Caco-2 (cell line): ENCODE data around the gene CAMSAP1. TPM values are rescaled to one million over a fixed set of nuclear protein-coding genes. Genes with fewer than 3 reads are reported as not detected.

ENCODE experiments used
- BruUV-seq: library from RNA; stranded (reverse); fragments of 400-500 nt; replicated peaks from 2 replicates; lab custom pipeline; 2021; lab: Mats Ljungman, UMichigan
- CTCF ChIA-PET: fragments of 300-600 bp; sonication (Branson Sonifier 250); formaldehyde crosslinking; loops from one replicate; lab custom pipeline; 2022; ENCODE audit warnings: antibody characterized with exemption; lab: Charles Lee
- POLR2A ChIA-PET: fragments of 300-600 bp; sonication (Branson Sonifier 250); formaldehyde crosslinking; loops from one replicate; lab custom pipeline; 2022; ENCODE audit warnings: antibody characterized with exemption; lab: Charles Lee
- DNase-seq, 2 experiments: peaks; one replicate each; pipeline versions ENCODE4 v3.0.0 to v3.0.0-alpha.2; 2020 to 2022
- H3K27me3 ChIP-seq: replicated peaks from 2 replicates; pipeline ENCODE4 v1.6.0; 2011; ENCODE audit warnings: low read length; ENCODE audit not compliant: control insufficient read depth, insufficient read depth
- H3K36me3 ChIP-seq: 2 replicates; pipeline ENCODE4 v1.5.1; 2011; ENCODE audit warnings: low read length; ENCODE audit not compliant: control insufficient read depth, insufficient read depth
- H3K4me1 ChIP-seq: fragments of 250-450 bp; sonication (Bioruptor Pico); 2 replicates; pipeline ENCODE4 v1.5.1; 2020; ENCODE audit warnings: mild to moderate bottlenecking
- H3K4me3 ChIP-seq: 2 replicates; pipeline ENCODE4 v1.5.1; 2011; ENCODE audit warnings: low read depth, mild to moderate bottlenecking, control low read depth, low read length
- H3K9me3 ChIP-seq: fragments of 250-450 bp; sonication (Bioruptor Pico); 2 replicates; pipeline ENCODE4 v1.5.1; 2020; ENCODE audit warnings: mild to moderate bottlenecking, moderate library complexity
- H3K27ac Mint-ChIP-seq: one replicate; pipeline ENCODE4 v1.8.0; 2022; ENCODE audit warnings: mixed read lengths; ENCODE audit not compliant: unreplicated experiment
- H3K27me3 Mint-ChIP-seq: one replicate; pipeline ENCODE4 v1.8.0; 2022; ENCODE audit warnings: mixed read lengths; ENCODE audit not compliant: insufficient read depth, unreplicated experiment
- H3K36me3 Mint-ChIP-seq: one replicate; pipeline ENCODE4 v1.8.0; 2022; ENCODE audit warnings: mild to moderate bottlenecking, mixed read lengths; ENCODE audit not compliant: insufficient read depth, unreplicated experiment
- H3K4me1 Mint-ChIP-seq: one replicate; pipeline ENCODE4 v1.8.0; 2022; ENCODE audit warnings: low read depth, mixed read lengths; ENCODE audit not compliant: unreplicated experiment
- H3K4me3 Mint-ChIP-seq: one replicate; pipeline ENCODE4 v1.8.0; 2022; ENCODE audit warnings: mild to moderate bottlenecking, moderate library complexity, mixed read lengths; ENCODE audit not compliant: unreplicated experiment
- H3K9me3 Mint-ChIP-seq: one replicate; pipeline ENCODE4 v1.8.0; 2022; ENCODE audit warnings: mixed read lengths; ENCODE audit not compliant: unreplicated experiment
- CTCF ChIP-seq, 2 experiments: fragments of 200-600 bp in 1 of 2; IDR thresholded peaks; 1 replicate in 1 of 2; 2 replicates in 1 of 2; pipeline versions ENCODE4 v1.5.1 to v1.8.0; 2011 to 2022; ENCODE audit warnings: antibody characterized with exemption in 1 of 2, control low read depth in 1 of 2, inconsistent platforms in 1 of 2, low read depth in 1 of 2, low read length in 1 of 2, mild to moderate bottlenecking in 1 of 2, moderate library complexity in 1 of 2; ENCODE audit not compliant: insufficient read depth in 1 of 2, severe bottlenecking in 1 of 2, unreplicated experiment in 1 of 2
- intact Hi-C: fragments of 100-400 bp; cut with micrococcal nuclease; formaldehyde crosslinking; loops from one replicate; pipeline ENCODE4 v1.10.0; 2022; ENCODE audit not compliant: unreplicated experiment
- total RNA-seq: library from RNA; stranded (reverse); gene quantifications from 2 replicates; pipeline ENCODE4 v1.2.3, GENCODE V29; 2022

Gene CAMSAP1
- total RNA-seq, 1 experiment from 2014 or later = 31.3 TPM

DNA sequence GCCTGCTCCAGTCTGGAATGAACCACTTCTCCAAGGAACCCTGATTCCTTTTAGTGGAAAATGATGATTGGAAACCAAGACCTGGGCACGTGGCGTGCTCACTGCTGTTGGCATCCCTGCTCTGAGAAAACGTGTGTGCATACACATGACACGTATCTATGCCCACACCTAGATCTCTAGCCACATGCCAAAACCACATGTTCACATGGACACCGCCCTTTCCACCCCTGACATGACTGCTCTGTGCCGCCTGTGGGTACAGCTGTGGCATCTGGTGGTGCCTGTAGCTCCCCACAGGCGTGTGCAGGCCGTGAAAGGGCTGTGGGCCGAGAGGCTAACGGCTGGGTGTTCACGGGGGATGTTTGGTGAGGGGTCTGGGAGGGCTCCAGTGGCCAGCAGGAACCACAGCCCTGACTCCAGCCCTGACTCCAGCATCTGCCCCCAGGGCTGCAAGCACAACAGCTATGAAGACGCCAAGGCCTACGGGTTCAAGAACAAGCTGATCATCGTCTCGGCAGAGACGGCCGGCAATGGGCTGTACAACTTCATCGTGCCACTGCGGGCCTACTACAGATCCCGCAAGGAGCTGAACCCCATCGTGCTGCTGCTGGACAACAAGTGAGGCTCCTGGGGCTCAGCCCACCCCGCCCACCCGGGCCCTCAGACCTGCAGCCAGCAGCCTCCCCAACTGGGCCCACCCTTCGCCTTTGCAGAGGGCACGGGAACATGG, 130.3 kb downstream of the CAMSAP1 start:
- H3K4me3 Mint-ChIP-seq = no peak overlapping the region
- no peaks in the 10 kb centered on the region for H3K4me1 Mint-ChIP-seq
- peaks cover 3% of the 10 kb centered on the region for H3K27me3 Mint-ChIP-seq
- Histone ChIP-seq H3K4me1 (no peaks in the 10 kb centered on the region), H3K4me3 (no peak overlapping the region), H3K36me3 (no peaks in the 10 kb centered on the region), H3K27me3 (no peaks in the 10 kb centered on the region), H3K9me3 (no peaks in the 10 kb centered on the region)
- H3K9me3 Mint-ChIP-seq = no peaks in the 10 kb centered on the region
- CTCF ChIA-PET = no interaction called here
- no peaks in the 10 kb centered on the region for H3K36me3 Mint-ChIP-seq
- no TSS peak for BruUV-seq
- H3K27ac Mint-ChIP-seq = no peak overlapping the region
- TF ChIP-seq CTCF (IDR thresholded peaks at IDR 0.05; ENCODE audit: insufficient read depth in 1 of 2, low read depth in 1 of 2, low read length in 1 of 2, severe bottlenecking in 1 of 2, unreplicated experiment in 1 of 2) = no peak
- DNase-seq = no peak
- POLR2A ChIA-PET = no interaction called here
- intact Hi-C loops = no loop called here

DNA sequence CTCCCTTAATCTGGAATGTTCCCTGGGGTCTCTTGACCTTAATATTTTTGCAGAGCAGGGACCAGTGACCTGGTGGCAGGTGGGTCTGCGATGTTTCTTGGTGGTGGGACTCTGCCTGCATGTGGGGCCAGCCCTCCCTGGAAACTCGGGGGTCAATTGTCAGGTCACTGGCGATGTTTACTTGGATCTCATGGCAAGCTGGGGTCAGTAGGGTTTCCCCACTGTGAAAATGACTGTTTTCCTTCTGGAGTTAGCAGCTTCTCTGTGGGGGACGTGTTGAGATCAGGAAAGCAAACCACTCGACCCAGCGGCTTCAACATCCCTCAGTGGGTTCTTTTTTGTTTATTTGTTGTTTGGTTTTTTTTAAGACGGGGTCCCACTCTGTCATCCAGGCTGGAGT, 131.4 kb downstream of the CAMSAP1 start:
- DNase-seq = no peak
- ChIA-PET POLR2A (no interaction called here), CTCF (no interaction called here)
- no peak overlapping the region for H3K4me3 Mint-ChIP-seq
- BruUV-seq = no TSS peak
- no peaks in the 10 kb centered on the region for H3K36me3 Mint-ChIP-seq
- Histone ChIP-seq H3K4me3 (no peak overlapping the region), H3K36me3 (no peaks in the 10 kb centered on the region), H3K27me3 (no peaks in the 10 kb centered on the region), H3K4me1 (no peaks in the 10 kb centered on the region), H3K9me3 (no peaks in the 10 kb centered on the region)
- H3K4me1 Mint-ChIP-seq = no peaks in the 10 kb centered on the region
- H3K9me3 Mint-ChIP-seq = no peaks in the 10 kb centered on the region
- TF ChIP-seq CTCF (IDR thresholded peaks at IDR 0.05; ENCODE audit: insufficient read depth in 1 of 2, low read depth in 1 of 2, low read length in 1 of 2, severe bottlenecking in 1 of 2, unreplicated experiment in 1 of 2) = no peak
- no peak overlapping the region for H3K27ac Mint-ChIP-seq
- peaks cover 3% of the 10 kb centered on the region for H3K27me3 Mint-ChIP-seq
- intact Hi-C loops = no loop called here

DNA sequence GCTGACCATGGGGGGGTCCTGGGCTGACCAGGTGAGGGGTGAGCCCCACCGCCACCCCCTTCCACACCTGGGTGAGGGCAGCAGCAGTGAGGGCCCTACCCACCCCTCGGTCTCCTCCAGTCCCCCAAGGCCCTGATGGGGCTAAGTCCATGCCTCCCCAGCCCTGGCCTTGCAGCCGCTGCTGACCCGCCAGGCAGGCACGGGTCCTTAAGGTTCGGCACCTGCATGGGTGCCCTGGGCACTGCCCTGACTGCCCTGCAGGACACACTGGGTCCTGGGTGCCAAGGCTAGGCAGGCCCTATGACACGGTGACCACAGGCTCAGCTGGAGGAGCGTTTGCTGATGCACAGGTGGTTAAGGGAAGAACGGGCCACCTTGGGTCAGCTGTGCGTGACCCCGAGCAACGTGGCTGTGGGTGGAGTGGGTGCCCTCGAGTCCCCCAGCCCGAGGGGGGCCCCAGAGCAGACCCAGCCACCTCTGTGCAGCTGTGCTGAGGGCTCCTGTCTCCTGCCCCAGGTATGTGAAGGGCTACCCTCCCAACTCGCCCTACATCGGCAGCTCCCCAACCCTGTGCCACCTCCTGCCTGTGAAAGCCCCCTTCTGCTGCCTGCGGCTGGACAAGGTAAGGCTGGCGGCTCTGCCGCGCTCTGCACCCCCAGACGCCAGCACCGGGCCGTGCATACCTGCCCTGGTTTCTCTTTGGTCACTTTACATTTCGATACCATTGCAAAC, 132.4 kb downstream of the CAMSAP1 start:
- Mint-ChIP-seq H3K4me1 (no peaks in the 10 kb centered on the region), H3K4me3 (no peak overlapping the region), H3K27ac (no peak overlapping the region), H3K36me3 (no peaks in the 10 kb centered on the region), H3K9me3 (no peaks in the 10 kb centered on the region), H3K27me3 (no peaks in the 10 kb centered on the region)
- Histone ChIP-seq H3K36me3 (no peaks in the 10 kb centered on the region), H3K4me1 (no peaks in the 10 kb centered on the region), H3K4me3 (no peak overlapping the region), H3K27me3 (no peaks in the 10 kb centered on the region), H3K9me3 (no peaks in the 10 kb centered on the region)
- ChIA-PET CTCF (no interaction called here), POLR2A (no interaction called here)
- DNase-seq = no peak
- no TSS peak for BruUV-seq
- no peak for TF ChIP-seq CTCF (IDR thresholded peaks at IDR 0.05; ENCODE audit: insufficient read depth in 1 of 2, low read depth in 1 of 2, low read length in 1 of 2, severe bottlenecking in 1 of 2, unreplicated experiment in 1 of 2)
- intact Hi-C loops = no loop called here
